GM19467 (cell line): ENCODE results near the gene CNGB1.
"Not testable (repeated sequence)": the region's sequence is repeated elsewhere in the genome, so short reads cannot be mapped to it uniquely, and the experiment has no call there.

Experiments
- ATAC-seq: cut with Tn5 transposase; IDR thresholded peaks from one replicate; pipeline ENCODE4 v1.9.1; 2021; ENCODE audit warnings: mild to moderate bottlenecking, moderate library complexity; ENCODE audit not compliant: unreplicated experiment

The CNGB1 gene

GRCh38 chr16:57866529-57866918 lies 104.4 kb downstream of the CNGB1 start:
- ATAC-seq, result no peak

GRCh38 chr16:57865746-57866528 lies 105.0 kb downstream of the CNGB1 start:
- no peak for ATAC-seq

GRCh38 chr16:57863434-57864160 lies 107.3 kb downstream of the CNGB1 start:
- ATAC-seq, result no peak

GRCh38 chr16:57862698-57863433 lies 108.1 kb downstream of the CNGB1 start:
- no peak for ATAC-seq

- no peak for ATAC-seq
These were observed 111.6 kb downstream of the CNGB1 start for GRCh38 chr16:57859331-57859730.

- ATAC-seq, result no peak
These were observed 112.3 kb downstream of the CNGB1 start for GRCh38 chr16:57858635-57859034.

- not testable (repeated sequence) for ATAC-seq
These were observed 112.9 kb downstream of the CNGB1 start for GRCh38 chr16:57857991-57858390.

GRCh38 chr16:57855188-57855587 lies 115.7 kb downstream of the CNGB1 start:
- no peak for ATAC-seq

- ATAC-seq, result no peak
These were observed 118.7 kb downstream of the CNGB1 start for GRCh38 chr16:57852189-57852588.

GRCh38 chr16:57848181-57848580 lies 122.7 kb downstream of the CNGB1 start:
- no peak for ATAC-seq

- ATAC-seq, result not testable (repeated sequence)
These were observed 124.0 kb downstream of the CNGB1 start for GRCh38 chr16:57846931-57847330.

- ATAC-seq, result no peak
These were observed 124.7 kb downstream of the CNGB1 start for GRCh38 chr16:57846078-57846697.

GRCh38 chr16:57845115-57845514 lies 125.8 kb downstream of the CNGB1 start:
- ATAC-seq, result no peak

- ATAC-seq, result no peak
These were observed 126.4 kb downstream of the CNGB1 start for GRCh38 chr16:57844416-57845030.

- no peak for ATAC-seq
These were observed 127.5 kb downstream of the CNGB1 start for GRCh38 chr16:57843400-57843799.

- no peak for ATAC-seq
These were observed 128.3 kb downstream of the CNGB1 start for GRCh38 chr16:57842601-57843000.

GRCh38 chr16:57840833-57841232 lies 130.1 kb downstream of the CNGB1 start:
- no peak for ATAC-seq

- no peak for ATAC-seq
These were observed 132.8 kb downstream of the CNGB1 start for GRCh38 chr16:57838161-57838560.

GRCh38 chr16:57837305-57838125 lies 133.4 kb downstream of the CNGB1 start:
- ATAC-seq, result no peak

- not testable (repeated sequence) for ATAC-seq
These were observed 135.5 kb downstream of the CNGB1 start for GRCh38 chr16:57835439-57835838.
